Mammary epithelial cell (primary cell): ENCODE results near the gene NTHL1.

ENCODE experiments used
- CTCF ChIP-seq, 2 donors: IDR thresholded peaks in 1 of 2; conservative IDR thresholded peaks in 1 of 2; 2 replicates each; pipeline ENCODE4 v1.5.1; 2011 to 2012; ENCODE audit warnings: inconsistent platforms in 2 of 2, low read length in 2 of 2, mild to moderate bottlenecking in 2 of 2, control low read depth in 1 of 2, low read depth in 1 of 2; ENCODE audit not compliant: insufficient read depth in 1 of 2; ENCODE audit errors: extremely low read depth in 1 of 2
- EZH2 ChIP-seq: IDR thresholded peaks from 2 replicates; pipeline ENCODE4 v1.6.1; 2012; ENCODE audit warnings: low read length, inconsistent platforms, borderline replicate concordance

GRCh38 chr16:2047330-2048115, at the start of gene NTHL1, which contains the start of gene TSC2:
- TF ChIP-seq CTCF (conservative IDR thresholded peaks at IDR 0.05 in 1 of 2, IDR thresholded peaks at IDR 0.05 in 1 of 2; ENCODE audit: extremely low read depth in 1 of 2, insufficient read depth in 1 of 2, low read depth in 1 of 2, low read length in 2 of 2) (peak in 1 of 2 donors; percentile 48), EZH2 (no peak)
